HEK293 (cell line): Measurements from ENCODE around the gene ATP8A2.

Source experiments
- CTCF ChIA-PET: fragments of 350-600 bp; formaldehyde crosslinking; extraction: SDS; loops from one replicate; lab custom pipeline; 2021; ENCODE audit warnings: antibody characterized with exemption; lab: Yijun Ruan, JAX
- POLR2A ChIA-PET: fragments of 300-600 bp; formaldehyde crosslinking; extraction: SDS; loops from one replicate; lab custom pipeline; 2020; ENCODE audit warnings: antibody characterized with exemption, inconsistent platforms; lab: Yijun Ruan, JAX
- H3K27ac ChIP-seq: fragments of 200-500 bp; sonication (Bioruptor generic); 2 replicates; pipeline ENCODE4 v1.5.1; 2014; ENCODE audit warnings: low read depth, low read length, control low read depth, inconsistent platforms; ENCODE audit errors: extremely low read depth
- H3K36me3 ChIP-seq, 2 experiments: fragments of 200-500 bp in 1 of 2; sonication (Bioruptor generic) in 1 of 2; 1 replicate in 1 of 2; 2 replicates in 1 of 2; pipeline ENCODE4 v1.5.1; 2014 to 2017; ENCODE audit warnings: inconsistent platforms in 2 of 2, low read length in 2 of 2; ENCODE audit not compliant: control insufficient read depth in 2 of 2, insufficient read depth in 1 of 2
- H3K4me1 ChIP-seq: fragments of 200-500 bp; sonication (Bioruptor generic); 2 replicates; pipeline ENCODE4 v1.5.1; 2014; ENCODE audit warnings: mild to moderate bottlenecking, low read length, inconsistent platforms; ENCODE audit not compliant: control insufficient read depth, insufficient read depth
- H3K4me3 ChIP-seq: 2 replicates; pipeline ENCODE4 v1.5.1; 2011; ENCODE audit warnings: low read depth, mild to moderate bottlenecking, control low read depth, low read length, moderate library complexity
- H3K9me3 ChIP-seq: fragments of 200-500 bp; sonication (Bioruptor generic); 2 replicates; pipeline ENCODE4 v1.5.1; 2014; ENCODE audit warnings: low read depth, low read length, inconsistent platforms; ENCODE audit not compliant: control insufficient read depth, insufficient read depth
- HOXC10 ChIP-seq: sonication (generic); formaldehyde crosslinking; IDR thresholded peaks from 2 replicates; pipeline ENCODE4 v1.8.1; 2023; ENCODE audit warnings: mild to moderate bottlenecking, missing genetic modification reagents
- IKZF3 ChIP-seq: fragments of 450-650 bp; IDR thresholded peaks from 2 replicates; pipeline ENCODE4 v1.5.0; 2018; ENCODE audit warnings: missing biosample characterization, mild to moderate bottlenecking, missing genetic modification characterization, moderate library complexity
- PRDM1 ChIP-seq: fragments of 450-650 bp; formaldehyde crosslinking; IDR thresholded peaks from 2 replicates; pipeline ENCODE4; 2016; ENCODE audit warnings: missing biosample characterization, missing genetic modification characterization
- SALL2 ChIP-seq: fragments of 450-650 bp; formaldehyde crosslinking; IDR thresholded peaks from 2 replicates; pipeline ENCODE4 v1.5.0; 2017; ENCODE audit warnings: missing biosample characterization, mild to moderate bottlenecking, missing genetic modification characterization, borderline replicate concordance
- ZBTB11 ChIP-seq: fragments of 450-650 bp; formaldehyde crosslinking; conservative IDR thresholded peaks from 2 replicates; pipeline ENCODE4 v1.5.1; 2016; ENCODE audit warnings: low read depth, missing biosample characterization, missing genetic modification characterization
- ZFHX2 ChIP-seq: fragments of 450-650 bp; formaldehyde crosslinking; conservative IDR thresholded peaks from 2 replicates; pipeline ENCODE4 v1.5.1; 2016; ENCODE audit warnings: missing biosample characterization, missing genetic modification characterization
- ZNF10 ChIP-seq: fragments of 450-650 bp; formaldehyde crosslinking; IDR thresholded peaks from 2 replicates; pipeline ENCODE4 v1.5.1; 2017; ENCODE audit warnings: missing biosample characterization, missing genetic modification characterization
- ZNF114 ChIP-seq: fragments of 450-650 bp; formaldehyde crosslinking; IDR thresholded peaks from 2 replicates; pipeline ENCODE4 v1.5.0; 2017; ENCODE audit warnings: missing biosample characterization, missing genetic modification characterization
- ZNF146 ChIP-seq: fragments of 450-650 bp; formaldehyde crosslinking; IDR thresholded peaks from 2 replicates; pipeline ENCODE4 v1.5.1; 2016; ENCODE audit warnings: missing biosample characterization, missing genetic modification characterization
- ZNF155 ChIP-seq: fragments of 450-650 bp; formaldehyde crosslinking; IDR thresholded peaks from 2 replicates; pipeline ENCODE4 v1.5.1; 2016; ENCODE audit warnings: missing biosample characterization, missing genetic modification characterization
- ZNF202 ChIP-seq: fragments of 450-650 bp; formaldehyde crosslinking; IDR thresholded peaks from 2 replicates; pipeline ENCODE4 v1.5.1; 2016; ENCODE audit warnings: missing biosample characterization, missing genetic modification characterization, borderline replicate concordance
- ZNF362 ChIP-seq: fragments of 450-650 bp; formaldehyde crosslinking; IDR thresholded peaks from 2 replicates; pipeline ENCODE4 v1.5.1; 2016; ENCODE audit warnings: missing biosample characterization, missing genetic modification characterization
- ZNF37A ChIP-seq: fragments of 450-650 bp; IDR thresholded peaks from 2 replicates; pipeline ENCODE4 v1.5.1; 2018; ENCODE audit warnings: missing biosample characterization, missing genetic modification characterization
- ZNF473 ChIP-seq: fragments of 450-650 bp; formaldehyde crosslinking; IDR thresholded peaks from 2 replicates; pipeline ENCODE4 v1.5.1; 2017; ENCODE audit warnings: missing biosample characterization, missing genetic modification characterization
- ZNF521 ChIP-seq: fragments of 450-650 bp; formaldehyde crosslinking; IDR thresholded peaks from 2 replicates; pipeline ENCODE4 v1.5.1; 2017; ENCODE audit warnings: missing biosample characterization, mild to moderate bottlenecking, missing genetic modification characterization
- ZNF558 ChIP-seq: fragments of 450-650 bp; formaldehyde crosslinking; IDR thresholded peaks from 2 replicates; pipeline ENCODE4 v1.5.1; 2016; ENCODE audit warnings: missing biosample characterization, missing genetic modification characterization
- ZNF560 ChIP-seq: fragments of 450-650 bp; formaldehyde crosslinking; IDR thresholded peaks from 2 replicates; pipeline ENCODE4 v1.5.1; 2017; ENCODE audit warnings: missing biosample characterization, missing genetic modification characterization, borderline replicate concordance
- ZNF777 ChIP-seq: fragments of 450-650 bp; formaldehyde crosslinking; IDR thresholded peaks from 2 replicates; pipeline ENCODE4 v1.5.1; 2017; ENCODE audit warnings: missing biosample characterization, missing genetic modification characterization, borderline replicate concordance
- ZSCAN16 ChIP-seq: fragments of 450-650 bp; formaldehyde crosslinking; IDR thresholded peaks from 2 replicates; pipeline ENCODE4 v1.5.1; 2016; ENCODE audit warnings: missing biosample characterization, missing genetic modification characterization

ATP8A2 gene

GRCh38 chr13:25766991-25767390, 395.2 kb downstream of the ATP8A2 start (continued):
- no peak for TF ChIP-seq ZBTB11

- POLR2A ChIA-PET: no interaction called here
- H3K4me3 ChIP-seq: no peak overlapping the region
- no peaks in the 10 kb centered on the region for H3K36me3 ChIP-seq
- CTCF ChIA-PET: interaction anchor here (0.9 kb wide), 1 partner anchor 310 kb away, joined by 3 read pairs; no protein-coding TSS in a partner anchor
- no peak for TF ChIP-seq ZNF473 (tag by site-specific recombination)
- no peak for TF ChIP-seq ZFHX2
- TF ChIP-seq PRDM1 (tag by site-specific recombination): no peak
- TF ChIP-seq ZNF37A: no peak
- H3K27ac ChIP-seq: no peak overlapping the region
- no peaks in the 10 kb centered on the region for H3K9me3 ChIP-seq
- no peaks in the 10 kb centered on the region for H3K4me1 ChIP-seq
Observed at GRCh38 chr13:25768376-25768775, 396.6 kb downstream of the ATP8A2 start.

GRCh38 chr13:25768838-25769237, 397.1 kb downstream of the ATP8A2 start:
- Histone ChIP-seq H3K27ac (no peak overlapping the region), H3K4me1 (no peaks in the 10 kb centered on the region), H3K4me3 (no peak overlapping the region), H3K9me3 (no peaks in the 10 kb centered on the region), H3K36me3 (no peaks in the 10 kb centered on the region)
- no peak for TF ChIP-seq ZNF777 (tag by site-specific recombination)
- TF ChIP-seq ZNF560 (tag by site-specific recombination): no peak
- no peak for TF ChIP-seq HOXC10 (CRISPR knock-in tag)
- TF ChIP-seq ZNF114 (tag by site-specific recombination): no peak
- no peak for TF ChIP-seq ZNF10 (tag by site-specific recombination)
- no peak for TF ChIP-seq ZNF558 (tag by site-specific recombination)
- TF ChIP-seq ZNF146 (tag by site-specific recombination): no peak
- TF ChIP-seq SALL2 (tag by site-specific recombination): no peak
- no peak for TF ChIP-seq ZNF202 (tag by site-specific recombination)
- no peak for TF ChIP-seq IKZF3 (tag by site-specific recombination)
- TF ChIP-seq ZNF155 (tag by site-specific recombination): no peak
- no peak for TF ChIP-seq ZSCAN16 (tag by site-specific recombination)
- CTCF ChIA-PET: interaction anchor here (0.9 kb wide), 1 partner anchor 310 kb away, joined by 3 read pairs; no protein-coding TSS in a partner anchor
- POLR2A ChIA-PET: no interaction called here

- TF ChIP-seq ZNF521 (tag by site-specific recombination) (no peak), ZNF362 (tag by site-specific recombination) (no peak)
- TF ChIP-seq, all 188 proteins: peak for 0
- Histone ChIP-seq H3K4me3 (no peak overlapping the region), H3K27ac (no peak overlapping the region), H3K36me3 (no peaks in the 10 kb centered on the region), H3K4me1 (0 out of 2 replicates have a peak, but pooled peaks cover 2% of the 10 kb centered on the region), H3K9me3 (no peaks in the 10 kb centered on the region)
- ChIA-PET CTCF (no interaction called here), POLR2A (no interaction called here)
Observed at GRCh38 chr13:25770601-25771000, 398.8 kb downstream of the ATP8A2 start.
